Limb (tissue), 2 donors: Measurements from ENCODE around the gene CDC5L.

Experiments used
- DNase-seq, 2 donors: peaks; one replicate each; pipeline ENCODE4 v3.0.0-alpha.2; 2016; ENCODE audit errors: extremely low spot score in 2 of 2

The CDC5L gene

GRCh38 chr6:44373787-44374186 is 13.7 kb upstream of the CDC5L start:
- no peak for DNase-seq

- no peak for DNase-seq
These were observed 12.4 kb upstream of the CDC5L start for GRCh38 chr6:44375071-44375470.

- DNase-seq = no peak
These were observed 10.0 kb upstream of the CDC5L start for GRCh38 chr6:44377484-44377883.

- no peak for DNase-seq
These were observed 9.5 kb upstream of the CDC5L start for GRCh38 chr6:44377971-44378370.

GRCh38 chr6:44381739-44382138 is 5.8 kb upstream of the CDC5L start:
- no peak for DNase-seq

- peak in 1 of 2 donors; percentile 42 for DNase-seq
These were observed 1.1 kb upstream of the CDC5L start for GRCh38 chr6:44386364-44386928.

GRCh38 chr6:44386929-44387345 is 569 bp upstream of the CDC5L start:
- peak in 1 of 2 donors; percentile 45 for DNase-seq

GRCh38 chr6:44388135-44388487 is 605 bp downstream of the CDC5L start:
- no peak for DNase-seq

- DNase-seq = no peak
These were observed 1.4 kb downstream of the CDC5L start for GRCh38 chr6:44388887-44389286.

GRCh38 chr6:44390158-44390683 is 2.7 kb downstream of the CDC5L start:
- DNase-seq = no peak

GRCh38 chr6:44395501-44395900 is 8.0 kb downstream of the CDC5L start:
- DNase-seq = no peak

- DNase-seq = no peak
These were observed 9.5 kb downstream of the CDC5L start for GRCh38 chr6:44396968-44397367.

- DNase-seq = no peak
These were observed 10.1 kb downstream of the CDC5L start for GRCh38 chr6:44397424-44398164.

- no peak for DNase-seq
These were observed 12.5 kb downstream of the CDC5L start for GRCh38 chr6:44399991-44400390.

GRCh38 chr6:44400572-44400971 is 13.1 kb downstream of the CDC5L start:
- DNase-seq = no peak

- DNase-seq = no peak
These were observed 13.6 kb downstream of the CDC5L start for GRCh38 chr6:44401138-44401537.

- no peak for DNase-seq
These were observed 16.7 kb downstream of the CDC5L start for GRCh38 chr6:44404022-44404714.

GRCh38 chr6:44404715-44405099 is 17.2 kb downstream of the CDC5L start:
- no peak for DNase-seq

GRCh38 chr6:44407951-44408670 is 20.6 kb downstream of the CDC5L start:
- no peak for DNase-seq

GRCh38 chr6:44409207-44409794 is 21.8 kb downstream of the CDC5L start:
- no peak for DNase-seq

- no peak for DNase-seq
These were observed 22.9 kb downstream of the CDC5L start for GRCh38 chr6:44410363-44410762.

- DNase-seq = no peak
These were observed 23.6 kb downstream of the CDC5L start for GRCh38 chr6:44411141-44411540.
